Mesenchymal stem cell (in vitro differentiated cells and primary cell): ENCODE results near the gene EML4.
"Not testable (repeated sequence)": the region's sequence is repeated elsewhere in the genome, so short reads cannot be mapped to it uniquely, and the experiment has no call there.

ENCODE experiments used
- DNase-seq: peaks from one replicate; pipeline ENCODE4 v3.0.0-alpha.2; 2013
- H2AFZ ChIP-seq: one replicate; pipeline ENCODE4 v1.6.1; 2013; ENCODE audit warnings: low read depth, mild to moderate bottlenecking, control low read depth, inconsistent platforms, low read length, moderate library complexity
- H2AK5ac ChIP-seq: 2 replicates; pipeline ENCODE4 v1.6.1; 2013; ENCODE audit warnings: low read length, moderate library complexity, mild to moderate bottlenecking, inconsistent platforms; ENCODE audit not compliant: severe bottlenecking
- H2BK120ac ChIP-seq: one replicate; pipeline ENCODE4 v1.6.1; 2013; ENCODE audit warnings: low read depth, mild to moderate bottlenecking, inconsistent platforms, low read length, moderate library complexity
- H2BK12ac ChIP-seq, 2 experiments: one replicate each; pipeline ENCODE4 v1.6.1; 2013; ENCODE audit warnings: inconsistent platforms in 2 of 2, low read length in 2 of 2, mild to moderate bottlenecking in 2 of 2, moderate library complexity in 2 of 2, control low read depth in 1 of 2
- H2BK15ac ChIP-seq: one replicate; pipeline ENCODE4 v1.6.1; 2013; ENCODE audit warnings: mild to moderate bottlenecking, low read depth, inconsistent platforms; ENCODE audit not compliant: poor library complexity, severe bottlenecking
- H2BK5ac ChIP-seq: 2 replicates; pipeline ENCODE4 v1.6.1; 2013; ENCODE audit warnings: low read depth, mild to moderate bottlenecking, low read length, control low read depth, inconsistent platforms; ENCODE audit not compliant: poor library complexity, severe bottlenecking
- H3K14ac ChIP-seq, 2 experiments: one replicate each; pipeline ENCODE4 v1.6.1; 2013; ENCODE audit warnings: inconsistent platforms in 2 of 2, low read length in 2 of 2, control low read depth in 1 of 2, mild to moderate bottlenecking in 1 of 2, moderate library complexity in 1 of 2
- H3K18ac ChIP-seq, 2 experiments: one replicate each; pipeline ENCODE4 v1.6.1; 2013; ENCODE audit warnings: inconsistent platforms in 2 of 2, low read length in 2 of 2, control low read depth in 1 of 2, low read depth in 1 of 2, mild to moderate bottlenecking in 1 of 2
- H3K23ac ChIP-seq, 2 experiments: one replicate each; pipeline ENCODE4 v1.6.1; 2013; ENCODE audit warnings: inconsistent platforms in 2 of 2, low read length in 2 of 2, mild to moderate bottlenecking in 2 of 2, moderate library complexity in 2 of 2, control low read depth in 1 of 2
- H3K27ac ChIP-seq: 2 replicates; pipeline ENCODE4 v1.5.1; 2013; ENCODE audit warnings: mild to moderate bottlenecking, moderate library complexity, low read length, control low read depth, inconsistent platforms; ENCODE audit not compliant: poor library complexity, severe bottlenecking
- H3K27me3 ChIP-seq, 2 experiments: 2 replicates each; pipeline versions ENCODE4 v1.6.1 to v1.7.0; 2013; ENCODE audit warnings: low read length in 2 of 2, mild to moderate bottlenecking in 2 of 2, moderate library complexity in 2 of 2, control low read depth in 1 of 2, inconsistent platforms in 1 of 2; ENCODE audit not compliant: control insufficient read depth in 1 of 2, insufficient read depth in 1 of 2
- H3K36me3 ChIP-seq, 2 experiments: 2 replicates each; pipeline versions ENCODE4 v1.6.1 to v1.7.0; 2013; ENCODE audit warnings: low read length in 2 of 2, control low read depth in 1 of 2, inconsistent platforms in 1 of 2, low read depth in 1 of 2, mild to moderate bottlenecking in 1 of 2; ENCODE audit not compliant: insufficient read depth in 2 of 2, control insufficient read depth in 1 of 2
- H3K4ac ChIP-seq, 2 experiments: one replicate each; pipeline ENCODE4 v1.6.1; 2013; ENCODE audit warnings: inconsistent platforms in 2 of 2, low read length in 2 of 2, mild to moderate bottlenecking in 2 of 2, moderate library complexity in 2 of 2, control low read depth in 1 of 2, low read depth in 1 of 2
- H3K4me1 ChIP-seq: 2 replicates; pipeline ENCODE4 v1.6.1; 2013; ENCODE audit warnings: low read depth, low read length, control low read depth; ENCODE audit not compliant: control insufficient read depth, insufficient read depth
- H3K4me2 ChIP-seq: 2 replicates; pipeline ENCODE4 v1.6.1; 2013; ENCODE audit warnings: low read length, mild to moderate bottlenecking, inconsistent platforms; ENCODE audit not compliant: poor library complexity, severe bottlenecking
- H3K4me3 ChIP-seq, 2 experiments: 2 replicates each; pipeline versions ENCODE4 v1.5.1 to v1.7.0; 2013; ENCODE audit warnings: low read length in 2 of 2, mild to moderate bottlenecking in 2 of 2, control low read depth in 1 of 2, low read depth in 1 of 2; ENCODE audit not compliant: insufficient read depth in 1 of 2
- H3K79me1 ChIP-seq: replicated peaks from 2 replicates; pipeline ENCODE4 v1.6.1; 2013; ENCODE audit warnings: mild to moderate bottlenecking, control low read depth, low read length, inconsistent platforms; ENCODE audit not compliant: poor library complexity, severe bottlenecking
- H3K9ac ChIP-seq: 2 replicates; pipeline ENCODE4 v1.7.0; 2013; ENCODE audit warnings: mild to moderate bottlenecking, low read length, moderate library complexity
- H3K9me3 ChIP-seq: 2 replicates; pipeline ENCODE4 v1.7.0; 2013; ENCODE audit warnings: mild to moderate bottlenecking, low read length; ENCODE audit not compliant: control insufficient read depth
- H4K8ac ChIP-seq: one replicate; pipeline ENCODE4 v1.6.1; 2013; ENCODE audit warnings: inconsistent platforms, mild to moderate bottlenecking, low read length, moderate library complexity
- H4K91ac ChIP-seq: one replicate; pipeline ENCODE4 v1.6.1; 2013; ENCODE audit warnings: mild to moderate bottlenecking, low read length, inconsistent platforms
- WGBS: methylation state at CpG from one replicate; pipeline ENCODE4 v1.1.7; 2013; ENCODE audit warnings: mixed read lengths; 5-methylcytosine and 5-hydroxymethylcytosine counted together

The EML4 gene

GRCh38 chr2:42125841-42126594 is 43.1 kb upstream of the EML4 start:
- Histone ChIP-seq H3K23ac (no peak overlapping the region), H3K27me3 (no peaks in the 10 kb centered on the region), H2AK5ac (peak overlapping the region; percentile 2), H3K4me2 (no peak overlapping the region), H3K4ac (peak overlapping the region in 1 of 2 experiments; percentile 4), H2AFZ (no peak overlapping the region), H2BK5ac (peak overlapping the region; percentile 58), H4K8ac (no peak overlapping the region), H3K27ac (no peak overlapping the region), H3K18ac (peak overlapping the region in 1 of 2 experiments; percentile 70), H2BK120ac (peak overlapping the region; percentile 15), H3K4me1 (peaks cover 17% of the 10 kb centered on the region), H4K91ac (no peak overlapping the region), H3K36me3 (no peaks in the 10 kb centered on the region), H2BK12ac (peak overlapping the region in 1 of 2 experiments; percentile 83), H3K79me1 (no peaks in the 10 kb centered on the region), H3K14ac (no peak overlapping the region), H3K9ac (no peak overlapping the region), H3K9me3 (no peaks in the 10 kb centered on the region), H3K4me3 (peak overlapping the region in 1 of 2 experiments; percentile 38), H2BK15ac (no peak overlapping the region)
- no peak for DNase-seq
- WGBS = 69% methylated on average over 10 of the region's 10 CpGs

- not testable (repeated sequence) for H4K91ac ChIP-seq, H3K4me3 ChIP-seq, H3K14ac ChIP-seq, H2BK120ac ChIP-seq, H2BK12ac ChIP-seq, H4K8ac ChIP-seq, H3K23ac ChIP-seq, H3K27me3 ChIP-seq, H3K9ac ChIP-seq, H3K9me3 ChIP-seq, H3K18ac ChIP-seq, H2BK5ac ChIP-seq, H3K36me3 ChIP-seq, H2BK15ac ChIP-seq, H2AFZ ChIP-seq, H3K27ac ChIP-seq, H3K4me2 ChIP-seq, DNase-seq, H3K79me1 ChIP-seq, H3K4ac ChIP-seq, H2AK5ac ChIP-seq
- peaks cover 18% of the 10 kb centered on the region for H3K4me1 ChIP-seq
- 93% methylated on average over 8 of the region's 10 CpGs for WGBS
Observed at GRCh38 chr2:42126873-42127272, 42.3 kb upstream of the EML4 start.

DNA sequence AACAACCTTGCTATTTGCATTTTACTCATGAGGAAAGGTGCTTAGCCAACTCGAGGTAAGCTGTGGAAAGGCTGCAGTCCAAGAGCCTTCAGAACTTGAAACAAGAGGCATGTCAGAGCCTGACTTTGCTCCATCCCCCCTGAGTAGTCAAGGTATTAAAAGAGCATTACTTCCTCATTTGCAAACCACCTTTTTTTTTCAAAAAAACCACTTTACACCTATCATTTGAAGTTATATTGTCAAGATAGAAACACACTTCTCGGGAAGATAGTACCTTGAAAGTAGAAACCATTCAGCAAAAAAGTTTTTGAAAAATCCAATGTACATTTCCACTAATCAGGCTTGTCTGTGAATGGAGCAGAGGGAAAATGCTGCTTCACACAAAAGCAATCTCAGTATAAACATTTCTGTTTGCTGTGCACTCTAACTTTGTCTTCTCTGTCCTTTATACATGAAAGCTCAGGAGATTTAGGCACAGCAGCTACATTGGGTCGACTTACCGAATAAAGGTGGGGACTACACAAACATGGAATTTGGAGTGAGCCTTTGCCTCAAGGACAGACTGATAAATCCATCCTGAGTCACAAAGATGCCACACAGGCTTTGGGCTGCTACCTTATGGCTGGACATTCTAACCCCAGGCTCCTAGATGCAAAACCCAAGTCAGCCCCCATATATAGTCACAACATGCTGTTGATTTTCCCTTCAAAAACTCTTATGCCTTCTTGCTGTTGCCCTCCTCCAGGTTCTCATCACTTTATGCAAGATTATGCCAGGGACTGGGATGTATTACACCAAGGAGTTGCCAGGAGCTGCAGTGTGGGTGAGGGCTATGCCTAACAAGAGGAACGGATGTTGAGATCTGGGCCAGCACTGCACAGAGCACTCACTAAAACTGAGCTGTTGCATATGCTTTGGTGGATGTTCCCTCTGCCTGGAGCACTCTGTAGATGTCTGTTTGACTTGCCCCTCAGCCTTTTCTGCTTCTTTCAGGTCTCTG is 41.4 kb upstream of the EML4 start:
- no peak overlapping the region for H3K9ac ChIP-seq
- peak overlapping the region in 1 of 2 experiments; percentile 50 for H2BK12ac ChIP-seq
- no peak overlapping the region for H3K23ac ChIP-seq
- no peak overlapping the region for H2BK120ac ChIP-seq
- no peaks in the 10 kb centered on the region for H3K27me3 ChIP-seq
- peaks cover 20% of the 10 kb centered on the region for H3K4me1 ChIP-seq
- H3K18ac ChIP-seq = peak overlapping the region in 1 of 2 experiments; percentile 12
- peak; percentile 26 for DNase-seq
- H3K4me2 ChIP-seq = no peak overlapping the region
- H4K91ac ChIP-seq = no peak overlapping the region
- WGBS = 84% methylated on average over 5 of the region's 5 CpGs
- H2AFZ ChIP-seq = no peak overlapping the region
- no peak overlapping the region for H3K14ac ChIP-seq
- H2BK5ac ChIP-seq = no peak overlapping the region
- no peak overlapping the region for H3K27ac ChIP-seq
- H4K8ac ChIP-seq = peak overlapping the region; percentile 53
- H2BK15ac ChIP-seq = no peak overlapping the region
- H3K36me3 ChIP-seq = no peaks in the 10 kb centered on the region
- no peaks in the 10 kb centered on the region for H3K9me3 ChIP-seq
- H3K4me3 ChIP-seq = no peak overlapping the region
- no peak overlapping the region for H2AK5ac ChIP-seq
- H3K79me1 ChIP-seq = no peaks in the 10 kb centered on the region
- no peak overlapping the region for H3K4ac ChIP-seq
